Measurements from ENCODE around the gene CDK18. TPM values are rescaled to one million over a fixed set of nuclear protein-coding genes. Genes with fewer than 3 reads are reported as not detected.

The CDK18 gene
- total RNA-seq, 1 donor from 2014 or later, result 0.21 TPM

GRCh38 chr1:205569411-205570172 lies 65.1 kb downstream of the CDK18 start:
- DNase-seq (ENCODE audit: low spot score), result no peak
- Mint-ChIP-seq H3K27me3 (ENCODE audit: insufficient read depth) (peaks cover 48% of the 10 kb centered on the region), H3K27ac (no peak overlapping the region), H3K4me3 (no peak overlapping the region), H3K36me3 (ENCODE audit: low read depth) (no peaks in the 10 kb centered on the region), H3K9me3 (no peaks in the 10 kb centered on the region), H3K4me1 (ENCODE audit: low read depth) (no peaks in the 10 kb centered on the region)
- intact Hi-C loops (cut with micrococcal nuclease), result no loop called here

DNA sequence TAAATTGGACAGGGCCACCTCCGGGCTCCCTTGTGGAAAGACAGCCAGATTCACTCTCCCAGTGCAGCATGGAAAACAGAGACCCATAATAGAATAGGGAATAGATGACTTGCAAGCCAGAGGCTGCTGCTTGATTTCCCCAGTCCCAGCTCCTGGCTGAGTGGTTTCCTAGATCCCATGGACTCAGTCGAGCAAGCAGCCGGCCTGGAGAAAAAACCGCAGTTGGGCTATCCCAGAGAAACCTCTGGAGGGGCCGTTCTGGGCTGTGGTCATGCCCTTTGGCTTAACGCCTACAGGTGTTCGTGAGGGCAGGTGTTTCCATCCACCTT lies 65.7 kb downstream of the CDK18 start:
- Mint-ChIP-seq H3K4me3 (no peak overlapping the region), H3K9me3 (no peaks in the 10 kb centered on the region), H3K4me1 (ENCODE audit: low read depth) (no peaks in the 10 kb centered on the region), H3K27ac (no peak overlapping the region), H3K36me3 (ENCODE audit: low read depth) (no peaks in the 10 kb centered on the region), H3K27me3 (ENCODE audit: insufficient read depth) (peaks cover 48% of the 10 kb centered on the region)
- intact Hi-C loops (cut with micrococcal nuclease), result no loop called here
- no peak for DNase-seq (ENCODE audit: low spot score)

GRCh38 chr1:205570796-205571537 lies 66.5 kb downstream of the CDK18 start:
- Mint-ChIP-seq H3K4me3 (no peak overlapping the region), H3K27me3 (ENCODE audit: insufficient read depth) (peaks cover 46% of the 10 kb centered on the region), H3K9me3 (no peaks in the 10 kb centered on the region), H3K27ac (no peak overlapping the region), H3K4me1 (ENCODE audit: low read depth) (no peaks in the 10 kb centered on the region), H3K36me3 (ENCODE audit: low read depth) (no peaks in the 10 kb centered on the region)
- DNase-seq (ENCODE audit: low spot score), result no peak
- intact Hi-C loops (cut with micrococcal nuclease), result no loop called here

GRCh38 chr1:205571747-205572146 lies 67.3 kb downstream of the CDK18 start:
- intact Hi-C loops (cut with micrococcal nuclease), result no loop called here
- Mint-ChIP-seq H3K27ac (no peak overlapping the region), H3K9me3 (no peaks in the 10 kb centered on the region), H3K27me3 (ENCODE audit: insufficient read depth) (peaks cover 43% of the 10 kb centered on the region), H3K4me3 (no peak overlapping the region), H3K36me3 (ENCODE audit: low read depth) (no peaks in the 10 kb centered on the region), H3K4me1 (ENCODE audit: low read depth) (no peaks in the 10 kb centered on the region)
- no peak for DNase-seq (ENCODE audit: low spot score)

DNA sequence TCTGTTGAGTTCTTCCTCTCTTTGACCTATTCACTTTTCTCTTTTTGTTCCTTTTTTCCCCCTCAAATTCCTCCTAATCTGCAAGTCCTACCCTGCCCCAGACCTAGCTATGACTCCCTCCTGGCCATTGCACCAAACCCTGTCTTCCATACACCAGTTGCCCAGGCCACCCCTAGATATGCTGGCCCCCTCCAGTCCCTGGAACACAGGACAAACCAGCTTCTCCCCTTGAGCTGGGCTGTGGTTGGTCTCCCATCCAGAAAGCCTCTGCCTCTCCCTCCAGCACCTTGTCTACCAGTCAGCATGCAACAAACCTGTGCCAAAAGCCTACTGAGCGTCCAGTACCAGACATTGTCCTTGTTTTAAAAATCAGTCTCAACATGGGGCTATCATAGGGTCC lies 68.0 kb downstream of the CDK18 start:
- intact Hi-C loops (cut with micrococcal nuclease), result no loop called here
- Mint-ChIP-seq H3K27ac (no peak overlapping the region), H3K27me3 (ENCODE audit: insufficient read depth) (peaks cover 39% of the 10 kb centered on the region), H3K9me3 (no peaks in the 10 kb centered on the region), H3K4me1 (ENCODE audit: low read depth) (no peaks in the 10 kb centered on the region), H3K4me3 (no peak overlapping the region), H3K36me3 (ENCODE audit: low read depth) (no peaks in the 10 kb centered on the region)
- no peak for DNase-seq (ENCODE audit: low spot score)

GRCh38 chr1:205575294-205575885 lies 70.9 kb downstream of the CDK18 start:
- no peaks in the 10 kb centered on the region for H3K4me1 Mint-ChIP-seq (ENCODE audit: low read depth)
- intact Hi-C loops (cut with micrococcal nuclease), result no loop called here
- no peaks in the 10 kb centered on the region for H3K36me3 Mint-ChIP-seq (ENCODE audit: low read depth)
- no peak overlapping the region for H3K4me3 Mint-ChIP-seq
- H3K9me3 Mint-ChIP-seq, result no peaks in the 10 kb centered on the region
- no peak for DNase-seq (ENCODE audit: low spot score)
- H3K27me3 Mint-ChIP-seq (ENCODE audit: insufficient read depth), result peaks cover 39% of the 10 kb centered on the region
- no peak overlapping the region for H3K27ac Mint-ChIP-seq

DNA sequence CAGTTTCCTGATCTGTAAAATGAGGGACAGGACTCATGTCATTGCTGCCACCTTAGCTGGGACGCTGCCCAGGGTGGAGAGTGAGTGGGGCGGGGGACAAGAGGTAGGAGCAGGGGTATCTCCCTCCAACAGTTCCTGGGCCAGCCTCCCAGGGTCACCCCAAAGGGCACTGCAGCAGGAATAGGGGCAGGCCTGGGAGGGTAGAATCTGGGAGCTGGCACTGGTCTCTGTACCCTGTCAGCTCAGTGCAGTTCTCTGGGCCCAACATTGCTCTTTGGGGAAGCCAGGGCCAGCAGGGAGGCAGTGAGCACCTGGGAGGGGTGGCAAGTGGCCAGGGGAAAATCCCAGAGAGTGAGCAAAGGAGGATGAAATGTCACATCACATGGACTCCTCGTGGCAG lies 71.5 kb downstream of the CDK18 start:
- H3K27me3 Mint-ChIP-seq (ENCODE audit: insufficient read depth), result peaks cover 32% of the 10 kb centered on the region
- no peaks in the 10 kb centered on the region for H3K4me1 Mint-ChIP-seq (ENCODE audit: low read depth)
- H3K27ac Mint-ChIP-seq, result no peak overlapping the region
- no peak for DNase-seq (ENCODE audit: low spot score)
- no peaks in the 10 kb centered on the region for H3K9me3 Mint-ChIP-seq
- intact Hi-C loops (cut with micrococcal nuclease), result no loop called here
- H3K4me3 Mint-ChIP-seq, result no peak overlapping the region
- H3K36me3 Mint-ChIP-seq (ENCODE audit: low read depth), result no peaks in the 10 kb centered on the region

DNA sequence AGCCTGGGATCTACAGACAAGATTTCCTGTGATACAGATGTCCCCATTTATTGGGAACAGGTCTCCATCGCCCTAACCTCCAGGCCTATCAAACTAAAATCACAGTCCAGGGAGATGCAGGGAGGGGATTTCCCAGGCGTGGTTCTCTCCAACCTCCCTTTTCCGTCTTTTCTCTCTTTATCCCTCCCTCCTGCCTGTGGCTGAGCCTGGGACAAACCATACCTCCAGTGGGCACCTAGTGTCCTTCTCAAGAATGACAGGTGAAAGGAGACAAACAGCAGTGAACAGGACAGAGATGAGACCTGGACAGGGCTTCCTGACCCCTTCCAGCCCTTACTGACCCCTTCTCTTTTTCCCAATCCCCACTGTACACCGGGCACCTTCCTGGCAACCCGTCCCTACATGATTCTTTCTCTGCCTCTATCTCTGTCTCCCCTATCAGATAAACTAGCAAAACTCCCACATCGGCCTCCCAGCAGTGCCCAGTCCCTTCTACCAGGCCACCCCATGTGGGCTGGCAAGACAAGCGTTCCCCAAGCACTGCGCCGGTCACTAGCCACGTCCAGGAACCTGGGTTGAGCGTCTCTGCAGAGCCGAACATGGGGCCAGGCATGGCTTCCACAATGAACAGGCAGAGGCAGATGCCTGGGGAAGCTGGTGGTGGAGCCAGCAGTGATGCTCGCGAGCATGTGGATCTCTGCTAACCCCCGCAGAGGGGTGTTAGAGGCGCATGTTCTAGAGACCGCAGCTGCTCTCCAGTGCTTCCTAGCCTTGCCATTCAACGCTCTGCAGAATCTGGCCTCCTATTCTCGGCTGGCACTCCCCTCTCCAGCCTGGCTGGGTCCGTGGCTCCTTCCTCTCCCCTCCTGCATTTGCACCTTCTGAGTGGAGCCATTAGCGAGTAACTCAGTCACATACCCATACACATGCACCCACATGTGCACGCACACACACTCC lies 72.6 kb downstream of the CDK18 start:
- Mint-ChIP-seq H3K27ac (no peak overlapping the region), H3K36me3 (ENCODE audit: low read depth) (no peaks in the 10 kb centered on the region), H3K4me1 (ENCODE audit: low read depth) (no peaks in the 10 kb centered on the region)

GRCh38 chr1:205577874-205578658 lies 73.6 kb downstream of the CDK18 start:
- intact Hi-C loops (cut with micrococcal nuclease), result no loop called here
- Mint-ChIP-seq H3K9me3 (no peaks in the 10 kb centered on the region), H3K27ac (no peak overlapping the region), H3K27me3 (ENCODE audit: insufficient read depth) (peaks cover 25% of the 10 kb centered on the region), H3K36me3 (ENCODE audit: low read depth) (no peaks in the 10 kb centered on the region), H3K4me1 (ENCODE audit: low read depth) (no peaks in the 10 kb centered on the region), H3K4me3 (no peak overlapping the region)
- DNase-seq (ENCODE audit: low spot score), result no peak

More for the DNA sequence above, 72.6 kb downstream of the CDK18 start:
- no peaks in the 10 kb centered on the region for H3K9me3 Mint-ChIP-seq
- DNase-seq (ENCODE audit: low spot score), result no peak
- intact Hi-C loops (cut with micrococcal nuclease), result no loop called here
- peaks cover 26% of the 10 kb centered on the region for H3K27me3 Mint-ChIP-seq (ENCODE audit: insufficient read depth)
- no peak overlapping the region for H3K4me3 Mint-ChIP-seq

GRCh38 chr1:205578780-205579571 lies 74.5 kb downstream of the CDK18 start:
- intact Hi-C loops (cut with micrococcal nuclease), result no loop called here
- no peak overlapping the region for H3K4me3 Mint-ChIP-seq
- H3K36me3 Mint-ChIP-seq (ENCODE audit: low read depth), result no peaks in the 10 kb centered on the region
- no peaks in the 10 kb centered on the region for H3K4me1 Mint-ChIP-seq (ENCODE audit: low read depth)
- no peaks in the 10 kb centered on the region for H3K9me3 Mint-ChIP-seq
- H3K27me3 Mint-ChIP-seq (ENCODE audit: insufficient read depth), result peaks cover 25% of the 10 kb centered on the region
- H3K27ac Mint-ChIP-seq, result no peak overlapping the region
- no peak for DNase-seq (ENCODE audit: low spot score)

GRCh38 chr1:205579711-205580110 lies 75.2 kb downstream of the CDK18 start:
- no peak overlapping the region for H3K27ac Mint-ChIP-seq
- intact Hi-C loops (cut with micrococcal nuclease), result no loop called here
- H3K27me3 Mint-ChIP-seq (ENCODE audit: insufficient read depth), result peaks cover 25% of the 10 kb centered on the region
- no peaks in the 10 kb centered on the region for H3K4me1 Mint-ChIP-seq (ENCODE audit: low read depth)
- no peak overlapping the region for H3K4me3 Mint-ChIP-seq
- no peaks in the 10 kb centered on the region for H3K36me3 Mint-ChIP-seq (ENCODE audit: low read depth)
- no peak for DNase-seq (ENCODE audit: low spot score)
- H3K9me3 Mint-ChIP-seq, result no peaks in the 10 kb centered on the region
